Frontal cortex (tissue), 4 donors: ENCODE measurements around the gene CCDC146. TPM values are rescaled to one million over a fixed set of nuclear protein-coding genes. Genes with fewer than 3 reads are reported as not detected.
"Not testable (repeated sequence)": the region's sequence is repeated elsewhere in the genome, so short reads cannot be mapped to it uniquely, and the experiment has no call there.

ENCODE experiments used
- DNase-seq, 2 donors: peaks; one replicate each; pipeline ENCODE4 v3.0.0; 2012; ENCODE audit warnings: low spot score in 2 of 2
- FAIRE-seq: peaks from 2 replicates; lab custom pipeline; 2012; peaks lifted over from hg19 to GRCh38; lab: Jason Lieb, UNC
- total RNA-seq: library from RNA; depleted of rRNA; stranded (reverse); fragments of >200 nt; gene quantifications from one replicate; pipeline ENCODE4 v1.2.3, GENCODE V29; 2014
- donor health status: control.
- donor health status: control.
- donor health status: control.

The CCDC146 gene
- total RNA-seq, 1 donor from 2014 or later, result 15.9 TPM

DNA sequence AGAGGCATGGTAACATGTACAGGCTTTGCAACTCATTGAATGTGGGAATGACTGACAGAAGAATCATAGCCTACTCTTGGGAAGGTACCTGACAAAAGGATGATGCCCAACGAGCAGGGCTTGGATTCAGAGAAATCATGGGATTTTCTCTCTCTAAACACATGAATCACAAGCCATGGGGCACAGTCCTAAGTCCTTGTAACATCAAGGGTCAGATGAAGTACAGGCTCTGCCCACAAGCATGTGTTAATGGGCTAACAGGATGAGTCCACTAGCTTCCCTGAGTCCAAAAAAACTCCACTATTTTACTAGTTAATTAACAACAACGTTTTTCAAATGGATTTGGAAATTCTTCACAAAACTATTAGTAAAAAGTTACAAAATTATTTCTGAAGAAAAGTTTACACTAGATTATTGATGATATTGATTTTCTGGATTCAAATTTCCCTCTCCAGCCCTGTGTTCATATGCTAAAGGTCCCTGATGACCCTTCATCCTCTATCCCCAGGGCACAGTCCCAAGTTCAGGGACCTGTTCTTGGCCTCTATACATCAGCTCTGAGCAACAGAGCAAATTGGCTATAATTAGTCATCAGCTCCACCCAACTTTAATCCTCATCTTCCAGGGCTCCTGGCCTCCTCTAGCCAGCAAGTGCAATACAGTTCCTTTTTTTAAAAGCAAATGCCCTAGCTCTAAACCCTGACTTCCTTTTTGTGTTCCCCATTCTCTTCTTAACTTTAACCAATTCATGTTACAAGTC is 194.0 kb downstream of the CCDC146 start:
- FAIRE-seq, result no peak
- no peak for DNase-seq

DNA sequence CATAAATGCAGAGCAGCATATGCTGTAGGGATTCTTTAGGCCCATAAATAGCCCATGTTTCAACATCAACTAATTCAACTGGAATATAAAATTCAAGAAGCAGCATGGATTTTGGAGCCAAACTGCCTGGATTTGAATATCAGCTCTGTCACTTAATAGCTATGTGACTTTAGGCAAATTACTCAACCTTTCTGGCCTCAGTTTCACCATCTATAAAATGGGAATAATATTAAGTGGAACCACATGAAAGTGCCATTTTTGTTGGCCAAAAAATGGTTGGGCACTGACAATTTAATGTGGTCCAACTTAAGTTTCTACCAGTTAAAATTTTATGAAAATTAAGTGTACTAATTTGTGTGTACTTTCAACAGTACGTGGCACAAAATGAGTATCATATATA is 195.6 kb downstream of the CCDC146 start:
- FAIRE-seq, result no peak

DNA sequence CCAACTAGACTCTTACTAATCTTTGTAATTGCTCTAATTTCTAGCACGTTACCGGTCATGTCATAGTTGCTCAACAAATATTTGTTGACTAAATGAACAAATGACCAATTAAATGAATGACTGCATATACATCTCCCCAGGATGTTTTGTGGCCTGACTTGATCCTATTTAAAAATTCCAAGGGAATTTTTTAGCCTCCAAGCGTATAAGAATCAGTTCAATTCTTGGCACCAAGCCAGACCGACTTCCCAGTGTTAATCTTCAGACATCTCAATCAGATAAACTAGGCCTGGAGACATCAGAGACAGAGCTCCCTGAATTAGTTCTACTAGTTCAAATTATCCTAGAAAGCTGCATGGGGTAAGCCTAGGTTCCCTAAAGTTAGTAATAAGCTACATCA is 197.7 kb downstream of the CCDC146 start:
- no peak for DNase-seq

More for the DNA sequence above, 195.6 kb downstream of the CCDC146 start:
- no peak for DNase-seq

DNA sequence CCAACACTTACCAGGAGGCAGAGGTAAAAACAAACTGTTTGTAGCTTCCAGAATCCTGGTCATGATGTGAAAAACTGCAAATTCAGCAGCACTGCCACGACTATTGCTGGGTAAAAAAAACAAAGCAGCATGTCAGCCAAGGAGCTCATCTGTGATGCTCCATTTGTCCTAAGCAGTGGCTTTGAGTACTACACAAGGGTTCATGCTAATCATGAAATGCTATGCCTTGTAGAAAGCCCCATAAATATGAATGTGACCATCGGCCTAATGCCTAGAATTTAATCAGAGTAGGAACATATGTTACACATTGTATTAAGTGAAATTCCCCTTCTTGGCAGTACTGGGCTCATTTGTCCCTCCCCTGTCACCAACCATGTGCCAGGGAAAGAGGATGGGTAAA is 198.3 kb downstream of the CCDC146 start:
- FAIRE-seq (no peak), DNase-seq (no peak)

More for the DNA sequence above, 197.7 kb downstream of the CCDC146 start:
- no peak for FAIRE-seq

DNA sequence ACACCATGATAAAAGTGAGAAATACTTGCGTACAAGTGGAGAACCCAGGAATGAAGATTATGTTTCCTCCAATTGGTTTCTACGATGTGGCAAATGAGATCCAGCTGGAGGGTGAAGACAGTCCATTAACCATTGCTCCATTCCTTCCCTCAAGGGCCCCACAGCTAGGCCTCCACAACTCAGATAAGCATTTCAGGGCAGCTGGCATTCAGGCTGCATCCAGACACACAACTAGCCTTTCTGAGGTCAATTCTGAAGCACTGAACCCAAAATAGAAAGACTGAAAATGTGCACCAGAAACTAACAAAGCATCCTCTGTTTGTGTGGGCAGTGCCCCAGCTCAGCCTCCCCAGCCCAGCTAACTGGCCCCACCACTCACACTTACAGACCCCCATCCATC is 198.9 kb downstream of the CCDC146 start:
- DNase-seq (no peak), FAIRE-seq (no peak)

DNA sequence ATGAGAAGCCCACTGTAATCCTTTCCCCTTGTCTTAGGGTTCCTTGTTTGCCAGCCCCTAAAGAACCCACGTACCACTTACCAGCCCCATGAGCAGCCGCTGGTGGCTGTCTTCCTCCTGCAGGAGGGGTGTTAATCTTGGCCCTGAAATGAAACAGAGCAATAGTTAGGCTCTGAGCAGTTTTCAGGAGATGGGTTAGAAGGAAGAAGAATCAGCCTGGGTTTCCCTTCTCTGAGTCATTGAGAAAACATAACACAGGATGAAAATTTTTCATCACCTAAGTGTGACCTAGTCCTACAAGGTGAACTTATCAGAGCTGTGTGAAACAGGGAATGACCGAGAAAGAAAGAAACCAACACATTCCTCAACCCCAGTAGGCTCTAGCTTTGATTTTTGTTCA is 203.7 kb downstream of the CCDC146 start:
- FAIRE-seq, result no peak
- no peak for DNase-seq

- FAIRE-seq, result no peak
- no peak for DNase-seq
These were observed 204.9 kb downstream of the CCDC146 start for GRCh38 chr7:77327067-77327931.

DNA sequence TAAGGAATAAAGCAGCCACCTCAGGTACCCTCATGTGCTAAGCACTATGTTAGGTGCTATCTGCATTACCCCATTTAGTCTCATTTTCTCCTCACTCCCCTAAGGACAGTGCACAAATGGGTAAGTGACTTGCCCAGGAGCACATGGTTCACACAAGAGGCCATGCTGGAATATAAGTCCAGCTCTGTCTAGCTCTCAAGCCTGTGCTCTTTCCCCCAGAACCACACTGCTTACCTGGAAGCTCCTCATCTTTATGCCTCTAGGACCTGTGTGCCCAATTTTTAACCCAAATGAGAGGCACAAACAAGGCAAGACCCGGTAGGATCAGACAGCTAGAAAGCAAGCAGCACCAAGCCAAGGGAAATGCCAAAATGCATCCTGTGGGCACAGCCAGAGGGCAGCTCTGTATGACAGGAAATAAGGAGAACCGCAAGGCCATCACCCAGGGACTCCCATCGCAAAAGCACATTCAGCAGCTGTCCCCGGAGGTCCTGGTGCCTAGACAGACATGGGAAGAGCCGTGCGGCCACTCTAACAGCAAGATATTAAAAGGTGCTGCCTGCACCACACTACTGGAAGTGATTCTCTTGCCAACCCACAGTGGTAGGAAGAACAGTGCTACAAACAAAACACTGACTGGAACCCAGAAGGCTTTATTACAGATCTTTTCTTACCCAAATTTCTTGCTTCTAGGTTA is 205.7 kb downstream of the CCDC146 start:
- no peak for FAIRE-seq

GRCh38 chr7:77328669-77329068 is 206.3 kb downstream of the CCDC146 start:
- DNase-seq (no peak), FAIRE-seq (no peak)

More for the DNA sequence above, 205.7 kb downstream of the CCDC146 start:
- DNase-seq, result no peak

DNA sequence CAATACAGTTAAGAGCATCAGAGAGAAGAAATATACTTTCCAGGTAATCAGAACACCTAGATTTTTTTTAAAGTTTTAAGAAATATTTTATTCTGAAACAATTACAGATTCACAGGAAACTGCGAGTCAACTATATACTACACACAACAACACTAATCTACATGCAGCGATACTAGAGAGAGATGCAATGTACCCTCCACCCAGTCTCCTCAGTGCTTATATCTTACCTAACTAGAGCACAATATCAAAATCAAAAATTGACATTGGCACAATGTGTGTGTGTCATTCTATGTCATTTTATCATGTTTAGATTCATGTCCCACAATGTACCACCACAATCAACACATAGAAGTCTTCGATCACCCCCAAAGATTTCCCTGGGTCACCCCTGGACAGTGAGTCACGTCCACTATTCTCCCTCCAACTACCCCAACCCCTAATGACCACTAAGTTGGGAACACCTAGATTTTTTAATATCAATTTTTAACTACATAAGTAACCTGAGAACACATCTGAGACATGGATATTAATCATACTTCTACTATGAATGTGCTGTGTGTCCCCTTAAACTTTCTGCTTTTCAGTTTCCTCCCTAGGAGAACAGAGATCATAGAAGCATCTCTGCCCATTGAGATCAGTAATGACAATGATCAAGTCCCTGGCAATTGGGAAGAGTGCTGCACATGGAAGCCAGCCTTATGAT is 207.2 kb downstream of the CCDC146 start:
- DNase-seq, result no peak
- no peak for FAIRE-seq

GRCh38 chr7:77330169-77330882 is 207.9 kb downstream of the CCDC146 start:
- no peak for FAIRE-seq
- no peak for DNase-seq

DNA sequence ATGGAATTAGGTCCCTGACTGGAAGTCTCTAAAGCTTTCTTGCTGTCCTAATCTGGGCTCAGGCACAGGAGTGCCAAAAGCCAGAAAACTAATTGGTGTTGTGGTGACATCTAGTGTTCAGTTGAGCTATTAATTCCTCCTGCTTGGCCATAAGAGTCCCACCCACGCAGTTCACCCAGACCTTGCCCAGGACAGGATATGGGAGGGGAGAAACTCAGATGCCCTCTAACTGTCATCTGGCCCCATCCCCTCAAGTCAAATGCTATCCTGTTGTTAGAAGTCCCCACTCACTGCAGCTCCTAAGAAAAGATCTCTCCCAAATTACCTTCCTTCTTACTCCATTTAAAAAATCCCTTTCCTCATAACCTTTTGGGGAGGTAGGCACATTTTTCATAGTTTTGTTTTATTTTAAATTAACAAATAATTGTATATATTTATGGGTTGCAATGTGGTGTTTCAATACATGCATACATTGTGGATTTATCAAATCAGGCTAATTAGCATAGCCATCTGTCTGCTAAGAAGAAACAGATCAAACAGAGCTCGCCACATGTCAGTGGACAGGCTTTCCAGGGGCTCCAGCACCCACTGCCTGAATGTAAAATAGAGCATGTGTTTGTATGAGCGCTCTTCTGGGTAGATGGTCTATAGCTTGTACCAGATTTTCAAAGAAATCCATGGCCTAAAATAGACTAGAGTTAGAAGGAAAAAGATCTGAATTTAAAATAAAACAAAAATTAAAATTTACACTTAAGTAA is 209.7 kb downstream of the CCDC146 start:
- FAIRE-seq, result peak; percentile 40
- peak; percentile 31 to 73 for DNase-seq

GRCh38 chr7:77334039-77334438 is 211.6 kb downstream of the CCDC146 start:
- FAIRE-seq, DNase-seq: not testable (repeated sequence)

DNA sequence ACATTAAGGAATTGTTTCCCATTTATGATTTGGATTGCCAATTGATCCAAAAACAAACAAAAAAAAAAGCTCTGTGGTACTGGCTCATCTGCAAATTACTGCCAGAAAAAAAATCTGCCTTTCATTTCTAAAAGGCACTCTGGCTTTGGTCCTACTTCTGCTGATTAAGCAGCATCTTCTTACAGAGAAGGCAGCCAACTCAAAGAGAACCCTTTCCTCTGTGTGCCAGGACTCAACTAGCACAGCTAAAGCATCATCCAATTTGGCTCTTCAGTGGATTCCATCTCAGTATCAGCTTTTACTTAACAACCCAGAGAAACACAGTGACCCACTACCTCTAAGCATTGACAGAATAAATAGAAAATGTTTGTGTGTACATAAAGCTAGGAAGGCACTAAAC is 213.2 kb downstream of the CCDC146 start:
- no peak for DNase-seq
- FAIRE-seq, result no peak

GRCh38 chr7:77337456-77337990 is 215.1 kb downstream of the CCDC146 start:
- FAIRE-seq (no peak), DNase-seq (no peak)

DNA sequence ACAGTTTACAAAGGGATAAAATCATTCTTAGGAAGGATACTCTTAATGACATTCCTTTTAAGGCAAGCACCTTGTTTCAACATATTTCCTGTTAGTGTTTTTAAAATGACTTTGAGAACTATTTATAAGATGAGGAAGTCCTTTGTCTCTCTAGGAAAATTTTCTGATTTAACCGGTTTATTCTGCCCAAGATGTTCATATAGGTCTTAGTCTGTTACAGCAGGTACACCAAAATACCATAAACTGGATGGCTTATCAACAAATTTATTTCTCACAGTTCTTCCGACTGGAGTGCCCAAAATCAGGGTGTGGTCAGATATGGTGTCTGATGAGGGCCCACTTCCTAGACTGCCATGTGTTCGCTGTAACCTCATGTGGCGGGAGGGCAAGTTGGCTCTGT is 215.8 kb downstream of the CCDC146 start:
- DNase-seq (no peak), FAIRE-seq (no peak)

GRCh38 chr7:77338883-77339629 is 216.6 kb downstream of the CCDC146 start:
- DNase-seq, result no peak
- FAIRE-seq, result no peak

GRCh38 chr7:77339726-77340125 is 217.3 kb downstream of the CCDC146 start:
- DNase-seq (no peak), FAIRE-seq (no peak)
